Rectal smooth muscle tissue (tissue), 1 donor: ENCODE measurements around the gene HAP1.
A peak's percentile ranks its signal among the peaks of the same experiment; 100 is the strongest.
"Not testable (repeated sequence)": the region's sequence is repeated elsewhere in the genome, so short reads cannot be mapped to it uniquely, and the experiment has no call there.

ENCODE experiments used
- H3K27ac ChIP-seq: one replicate; pipeline ENCODE4 v1.7.0; 2013; ENCODE audit warnings: low read depth, low read length, inconsistent platforms
- H3K27me3 ChIP-seq: one replicate; pipeline ENCODE4 v1.7.0; 2013; ENCODE audit warnings: low read length; ENCODE audit not compliant: control insufficient read depth, insufficient read depth
- H3K36me3 ChIP-seq: one replicate; pipeline ENCODE4 v1.7.0; 2013; ENCODE audit warnings: low read length; ENCODE audit not compliant: control insufficient read depth, insufficient read depth
- H3K4me1 ChIP-seq: one replicate; pipeline ENCODE4 v1.7.0; 2013; ENCODE audit warnings: low read length; ENCODE audit not compliant: control insufficient read depth, insufficient read depth
- H3K4me3 ChIP-seq: one replicate; pipeline ENCODE4 v1.7.0; 2013; ENCODE audit warnings: low read length
- H3K9ac ChIP-seq: one replicate; pipeline ENCODE4 v1.7.0; 2013; ENCODE audit warnings: low read length

HAP1 gene

GRCh38 chr17:41690497-41690896, 43.9 kb downstream of the HAP1 start:
- H3K9ac ChIP-seq, result no peak overlapping the region

DNA sequence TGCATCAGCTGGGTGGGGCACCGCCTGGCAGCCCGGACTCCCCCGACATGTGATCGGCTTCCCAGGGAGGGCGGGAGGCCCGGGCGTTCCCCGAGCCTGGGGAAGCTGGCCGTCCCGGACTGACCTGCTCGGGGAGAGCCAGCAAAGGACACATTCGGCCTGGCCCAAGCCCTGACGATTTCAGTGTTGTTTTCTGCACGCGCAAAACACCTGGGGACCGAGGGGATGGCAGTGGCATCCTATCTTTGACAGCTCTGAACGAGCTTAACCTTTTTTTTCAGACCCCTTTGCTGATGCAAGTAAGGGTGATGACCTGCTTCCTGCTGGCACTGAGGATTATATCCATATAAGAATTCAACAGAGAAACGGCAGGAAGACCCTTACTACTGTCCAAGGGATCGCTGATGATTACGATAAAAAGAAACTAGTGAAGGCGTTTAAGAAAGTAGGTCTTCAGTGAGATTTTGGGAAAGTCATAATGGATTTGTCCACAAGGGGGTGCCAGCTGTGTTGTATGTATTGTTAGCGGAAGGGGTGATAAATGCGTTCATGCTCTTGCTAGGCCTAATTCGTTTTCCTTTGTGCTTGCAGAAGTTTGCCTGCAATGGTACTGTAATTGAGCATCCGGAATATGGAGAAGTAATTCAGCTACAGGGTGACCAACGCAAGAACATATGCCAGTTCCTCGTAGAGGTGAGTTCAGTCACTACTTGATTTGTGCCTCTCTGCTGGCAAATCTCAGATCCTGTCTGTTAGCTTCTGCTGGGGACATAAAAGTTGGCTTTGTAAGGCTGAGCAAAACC, 44.7 kb downstream of the HAP1 start:
- Histone ChIP-seq H3K36me3 (peaks cover 39% of the 10 kb centered on the region), H3K9ac (peak overlapping the region; percentile 25)

More at GRCh38 chr17:41690497-41690896, 43.9 kb downstream of the HAP1 start:
- Histone ChIP-seq H3K27me3 (no peaks in the 10 kb centered on the region), H3K36me3 (peaks cover 43% of the 10 kb centered on the region), H3K4me3 (peak overlapping the region; percentile 76), H3K27ac (peak overlapping the region; percentile 99), H3K4me1 (peaks cover 17% of the 10 kb centered on the region)

DNA sequence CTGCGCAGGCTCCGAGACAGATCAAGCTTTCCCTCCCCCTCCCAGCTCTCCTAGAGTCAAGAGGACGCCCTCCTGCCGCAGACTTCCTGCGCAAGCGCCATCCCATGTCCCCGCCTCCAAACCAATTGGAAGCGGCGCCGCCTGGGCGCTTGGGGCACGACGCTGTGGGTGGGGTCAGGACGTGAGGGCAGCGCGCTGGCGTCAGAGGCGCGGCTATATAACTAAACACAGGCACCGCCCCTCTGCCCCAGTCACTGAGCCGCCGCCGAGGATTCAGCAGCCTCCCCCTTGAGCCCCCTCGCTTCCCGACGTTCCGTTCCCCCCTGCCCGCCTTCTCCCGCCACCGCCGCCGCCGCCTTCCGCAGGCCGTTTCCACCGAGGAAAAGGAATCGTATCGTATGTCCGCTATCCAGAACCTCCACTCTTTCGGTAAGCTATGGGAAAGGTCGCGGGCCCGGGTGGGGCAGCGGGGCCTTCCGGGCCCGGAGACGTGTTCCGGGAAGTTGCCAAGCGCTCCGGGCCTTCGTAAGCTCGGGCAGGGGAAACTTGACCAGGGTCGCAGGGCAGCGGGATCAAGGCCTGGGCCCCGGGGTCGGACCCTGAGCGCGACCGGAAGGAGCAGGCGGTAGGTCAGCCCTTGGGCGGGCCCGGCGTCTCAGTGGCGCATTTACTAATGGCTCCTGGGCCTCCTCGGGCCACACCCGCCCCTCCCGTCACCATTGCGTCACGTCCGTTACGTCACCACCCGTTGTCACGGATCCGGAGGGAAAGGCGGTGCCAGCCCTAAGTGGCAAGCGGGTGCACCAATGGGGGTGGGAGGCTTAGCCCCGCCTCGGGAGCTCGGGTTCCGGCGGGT, 45.6 kb downstream of the HAP1 start, which contains the start of gene EIF1:
Gene EIF1, plus strand, starts transcription at position 245 of the 856 bp plus-strand sequence. Its CDS starts 154 bp downstream, at position 399.
- Histone ChIP-seq H3K4me1 (peaks cover 17% of the 10 kb centered on the region), H3K4me3 (peak within 1 kb of the TSS; percentile 76), H3K27ac (peak within 1 kb of the TSS; percentile 99), H3K36me3 (peaks cover 39% of the 10 kb centered on the region), H3K9ac (peak within 1 kb of the TSS; percentile 89), H3K27me3 (no peaks in the 10 kb centered on the region)

More for the DNA sequence above, 44.7 kb downstream of the HAP1 start:
- Histone ChIP-seq H3K4me1 (peaks cover 17% of the 10 kb centered on the region), H3K27me3 (no peaks in the 10 kb centered on the region), H3K27ac (peak overlapping the region; percentile 99), H3K4me3 (peak overlapping the region; percentile 76)

GRCh38 chr17:41687828-41688640, 46.4 kb downstream of the HAP1 start:
- H3K9ac ChIP-seq, result peak overlapping the region; percentile 82

GRCh38 chr17:41686281-41686680, 48.2 kb downstream of the HAP1 start:
- Histone ChIP-seq H3K4me1 (peaks cover 15% of the 10 kb centered on the region), H3K4me3 (no peak overlapping the region), H3K9ac (no peak overlapping the region), H3K36me3 (peaks cover 19% of the 10 kb centered on the region), H3K27me3 (no peaks in the 10 kb centered on the region), H3K27ac (no peak overlapping the region)

More at GRCh38 chr17:41687828-41688640, 46.4 kb downstream of the HAP1 start:
- peaks cover 35% of the 10 kb centered on the region for H3K36me3 ChIP-seq
- H3K27me3 ChIP-seq, result no peaks in the 10 kb centered on the region
- H3K27ac ChIP-seq, result peak overlapping the region; percentile 95
- H3K4me3 ChIP-seq, result peak overlapping the region; percentile 68
- H3K4me1 ChIP-seq, result peaks cover 17% of the 10 kb centered on the region

GRCh38 chr17:41685753-41686152, 48.7 kb downstream of the HAP1 start:
- H3K27ac ChIP-seq, H3K4me3 ChIP-seq: not testable (repeated sequence)
- peaks cover 12% of the 10 kb centered on the region for H3K4me1 ChIP-seq

GRCh38 chr17:41684035-41684434, 50.4 kb downstream of the HAP1 start:
- Histone ChIP-seq H3K27ac (no peak overlapping the region), H3K9ac (no peak overlapping the region)

More at GRCh38 chr17:41685753-41686152, 48.7 kb downstream of the HAP1 start:
- peaks cover 13% of the 10 kb centered on the region for H3K36me3 ChIP-seq
- H3K27me3 ChIP-seq, H3K9ac ChIP-seq: not testable (repeated sequence)

GRCh38 chr17:41683441-41684007, 50.9 kb downstream of the HAP1 start:
- Histone ChIP-seq H3K27ac (no peak overlapping the region), H3K36me3 (no peaks in the 10 kb centered on the region), H3K4me3 (no peak overlapping the region), H3K27me3 (no peaks in the 10 kb centered on the region), H3K4me1 (peaks cover 5% of the 10 kb centered on the region), H3K9ac (no peak overlapping the region)

More at GRCh38 chr17:41684035-41684434, 50.4 kb downstream of the HAP1 start:
- no peaks in the 10 kb centered on the region for H3K36me3 ChIP-seq
- peaks cover 5% of the 10 kb centered on the region for H3K4me1 ChIP-seq
- H3K4me3 ChIP-seq, result no peak overlapping the region
- no peaks in the 10 kb centered on the region for H3K27me3 ChIP-seq

DNA sequence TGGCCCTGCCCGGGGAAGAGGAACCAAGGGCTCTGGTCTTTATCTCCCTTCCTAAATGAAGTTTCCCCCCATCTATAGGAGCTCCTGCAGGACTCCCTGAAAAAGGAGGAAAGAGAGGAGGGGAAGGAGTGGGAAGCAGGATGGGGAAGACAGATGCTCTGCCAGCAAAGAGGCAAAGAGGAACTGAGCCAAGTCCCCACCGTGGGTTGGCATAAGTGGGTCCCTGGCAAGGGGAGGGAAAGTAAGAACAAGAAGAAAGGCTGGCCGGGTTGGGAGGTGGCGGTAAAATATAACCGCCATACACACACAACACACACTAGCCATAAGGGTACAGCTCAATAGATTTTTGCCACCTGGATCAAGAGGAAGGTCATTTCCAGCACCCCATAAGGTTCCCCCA, 51.8 kb downstream of the HAP1 start:
- no peak overlapping the region for H3K4me3 ChIP-seq
- no peaks in the 10 kb centered on the region for H3K36me3 ChIP-seq
- no peak overlapping the region for H3K9ac ChIP-seq
- no peak overlapping the region for H3K27ac ChIP-seq
- H3K4me1 ChIP-seq, result no peaks in the 10 kb centered on the region
- no peaks in the 10 kb centered on the region for H3K27me3 ChIP-seq

DNA sequence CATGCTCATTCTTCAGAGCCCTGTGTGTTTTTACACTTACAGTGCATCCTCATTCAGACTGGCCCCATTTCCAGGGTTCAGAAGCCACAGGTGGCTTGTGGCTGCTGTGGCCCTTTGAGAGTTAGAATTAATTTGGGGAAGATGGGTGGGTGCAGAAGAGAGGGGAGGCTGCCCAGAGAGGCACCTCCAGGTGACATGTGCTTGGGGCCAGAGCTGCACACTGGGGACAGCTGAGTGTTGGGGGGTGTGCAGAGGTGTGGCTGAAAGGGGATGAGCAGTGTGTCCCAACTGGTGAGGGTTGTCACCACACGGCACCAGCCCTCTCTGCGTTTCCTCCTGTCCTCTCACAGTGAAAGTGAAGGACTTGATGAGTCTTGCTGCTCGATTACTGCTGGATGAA, 52.7 kb downstream of the HAP1 start:
- H3K4me1 ChIP-seq, result no peaks in the 10 kb centered on the region
- no peak overlapping the region for H3K9ac ChIP-seq
- no peaks in the 10 kb centered on the region for H3K36me3 ChIP-seq
- no peak overlapping the region for H3K27ac ChIP-seq
- H3K4me3 ChIP-seq, result no peak overlapping the region
- no peaks in the 10 kb centered on the region for H3K27me3 ChIP-seq

- Histone ChIP-seq H3K36me3 (no peaks in the 10 kb centered on the region), H3K27me3 (no peaks in the 10 kb centered on the region), H3K9ac (no peak overlapping the region), H3K4me3 (no peak overlapping the region), H3K27ac (no peak overlapping the region), H3K4me1 (no peaks in the 10 kb centered on the region)
Observed at GRCh38 chr17:41680426-41681040, 53.9 kb downstream of the HAP1 start.
